AG09319 (cell line): ENCODE results near the gene PRLH.

Experiments used
- DNase-seq: peaks from one replicate; pipeline ENCODE4 v3.0.0-alpha.2; 2010; ENCODE audit warnings: low read depth; ENCODE audit errors: extremely low read depth
- CTCF ChIP-seq: IDR thresholded peaks from 2 replicates; pipeline ENCODE4 v1.5.1; 2011; ENCODE audit warnings: low read depth, mild to moderate bottlenecking, inconsistent platforms, low read length, moderate library complexity

Gene PRLH

GRCh38 chr2:237533668-237534161 is 32.7 kb upstream of the PRLH start:
- DNase-seq = no peak
- no peak for TF ChIP-seq CTCF

GRCh38 chr2:237534380-237534779 is 32.0 kb upstream of the PRLH start:
- DNase-seq = no peak
- no peak for TF ChIP-seq CTCF

- DNase-seq = no peak
- no peak for TF ChIP-seq CTCF
Observed at GRCh38 chr2:237535385-237536082, 30.8 kb upstream of the PRLH start.

GRCh38 chr2:237536083-237536415 is 30.3 kb upstream of the PRLH start:
- no peak for TF ChIP-seq CTCF
- DNase-seq = no peak

GRCh38 chr2:237536617-237537016 is 29.8 kb upstream of the PRLH start:
- TF ChIP-seq CTCF = no peak
- DNase-seq = no peak

- no peak for DNase-seq
- TF ChIP-seq CTCF = no peak
Observed at GRCh38 chr2:237538001-237538720, 28.2 kb upstream of the PRLH start.

- no peak for DNase-seq
- TF ChIP-seq CTCF = no peak
Observed at GRCh38 chr2:237538901-237539300, 27.5 kb upstream of the PRLH start.
